ENCODE results near the gene ADAMTS17. TPM values are rescaled to one million over a fixed set of nuclear protein-coding genes. Genes with fewer than 3 reads are reported as not detected.

ADAMTS17 gene
- total and polyA plus RNA-seq, 9 of the 15 experiments (the other 6 are each of a cell fraction or from before 2014, with no cell fraction given), result 0.01 to 0.14 (median 0.07) TPM; not detected in 6

GRCh38 chr15:100115711-100116090, 226.1 kb downstream of the ADAMTS17 start:
- H3K9me3 ChIP-seq (replicated peaks; ENCODE audit: control insufficient read depth, insufficient read depth, low read depth, low read length), result no peaks in the 10 kb centered on the region

More at GRCh38 chr15:100115711-100116090, 226.1 kb downstream of the ADAMTS17 start:
- no peak overlapping the region for H2AFZ ChIP-seq (ENCODE audit: low read depth, low read length)
- no peak overlapping the region for H3K9ac ChIP-seq (ENCODE audit: insufficient read depth in 1 of 2, low read depth in 2 of 2, low read length in 2 of 2)
- H3K4me3 ChIP-seq, result no peak overlapping the region
- DNase-seq (ENCODE audit: extremely low read depth in 1 of 4, low spot score in 3 of 4) (no peak), ATAC-seq (no peak), FAIRE-seq (no peak)
- BruUV-seq (replicated peaks), result no TSS peak
- H3K4me2 ChIP-seq (ENCODE audit: insufficient read depth, low read length), result no peak overlapping the region
- H3K27ac ChIP-seq (ENCODE audit: extremely low read depth, low read depth, low read length), result no peak overlapping the region
- no peaks in the 10 kb centered on the region for H3K36me3 ChIP-seq (ENCODE audit: control insufficient read depth, insufficient read depth, low read length)
- WGBS (ENCODE audit: insufficient coverage, low coverage, missing lambda C conversion rate), result 1% methylated on average over 6 of the region's 6 CpGs
- CTCF ChIA-PET (ENCODE audit: low intra/inter-chr PET ratio), result no interaction called here
- H3K27me3 ChIP-seq (ENCODE audit: control insufficient read depth in 2 of 2, insufficient read depth in 2 of 2, low read length in 2 of 2), result peaks cover 18 to 56% of the 10 kb centered on the region in 2 experiments; a peak in 4 of 5 replicates
- intact Hi-C loops (cut with micrococcal nuclease) (no loop called here), in situ Hi-C loops (cut with MboI) (no loop called here)
- no peaks in the 10 kb centered on the region; a peak in 1 of 5 replicates for H3K4me1 ChIP-seq (replicated peaks in 1 of 2; ENCODE audit: control insufficient read depth in 2 of 2, insufficient read depth in 2 of 2, low read length in 2 of 2)
- POLR2A ChIA-PET, result interaction anchor here (1.8 kb wide), 1 partner anchor 8 kb away, joined by 4 read pairs; no protein-coding TSS in a partner anchor
- no peaks in the 10 kb centered on the region for H3K9me1 ChIP-seq (ENCODE audit: control insufficient read depth, insufficient read depth, low read length)
- TF ChIP-seq NR0B1 (IDR thresholded peaks at IDR 0.05; ENCODE audit: partially characterized antibody) (no peak), ZNF146 (CRISPR knock-in tag; IDR thresholded peaks at IDR 0.05; ENCODE audit: unreplicated experiment) (no peak), SMAD4 (CRISPR knock-in tag; conservative IDR thresholded peaks at IDR 0.05) (no peak), TOE1 (IDR thresholded peaks at IDR 0.05; ENCODE audit: borderline replicate concordance) (no peak), TOE1 (CRISPR knock-in tag; IDR thresholded peaks at IDR 0.05; ENCODE audit: borderline replicate concordance, low read depth) (no peak), BRCA1 (IDR thresholded peaks at IDR 0.05) (no peak), BRCA1 (CRISPR knock-in tag; IDR thresholded peaks at IDR 0.05) (no peak), TEAD2 (tag; IDR thresholded peaks at IDR 0.05) (no peak), SOX6 (IDR thresholded peaks at IDR 0.05) (no peak), NKRF (IDR thresholded peaks at IDR 0.05; ENCODE audit: borderline replicate concordance) (no peak), NRF1 (conservative IDR thresholded peaks at IDR 0.05 in 1 of 2, IDR thresholded peaks at IDR 0.05 in 1 of 2) (no peak), CHD1 (IDR thresholded peaks at IDR 0.05; ENCODE audit: low read length) (no peak), ZBTB33 (CRISPR knock-in tag; IDR thresholded peaks at IDR 0.05) (no peak), ELF4 (CRISPR knock-in tag; IDR thresholded peaks at IDR 0.05) (no peak), NFATC3 (IDR thresholded peaks at IDR 0.05) (no peak), ZNF347 (CRISPR knock-in tag; IDR thresholded peaks at IDR 0.05; ENCODE audit: low read depth) (no peak), LEF1 (IDR thresholded peaks at IDR 0.05) (no peak), HMG20B (CRISPR knock-in tag; IDR thresholded peaks at IDR 0.05) (no peak), ZZZ3 (IDR thresholded peaks at IDR 0.05) (no peak), KAT8 (IDR thresholded peaks at IDR 0.05; ENCODE audit: low read depth) (no peak), GABPB2 (CRISPR knock-in tag; conservative IDR thresholded peaks at IDR 0.05) (no peak), RAD51 (IDR thresholded peaks at IDR 0.05; ENCODE audit: borderline replicate concordance, low read depth) (no peak)
- no peaks in the 10 kb centered on the region for H4K20me1 ChIP-seq (replicated peaks; ENCODE audit: control insufficient read depth, insufficient read depth, low read length)
- H3K79me2 ChIP-seq (ENCODE audit: control insufficient read depth, insufficient read depth, low read length), result no peaks in the 10 kb centered on the region
